ACC112 (cell line): ENCODE results near the gene TMEM256.

Experiments used
- H2AFZ ChIP-seq: fragments of 200-600 bp; sonication (generic); one replicate; pipeline ENCODE4 v1.6.0; 2017; ENCODE audit warnings: antibody characterized with exemption, low read length; ENCODE audit not compliant: unreplicated experiment
- H3K27ac ChIP-seq: fragments of 200-600 bp; sonication (generic); 2 replicates; pipeline ENCODE4 v1.5.1; 2014; ENCODE audit warnings: low read depth, mild to moderate bottlenecking, antibody characterized with exemption, low read length, moderate library complexity
- H3K27me3 ChIP-seq: fragments of 200-600 bp; sonication (generic); 2 replicates; pipeline ENCODE4 v1.6.1; 2014; ENCODE audit warnings: mild to moderate bottlenecking, antibody characterized with exemption, low read length, moderate library complexity, mixed read lengths; ENCODE audit not compliant: insufficient read depth
- H3K36me3 ChIP-seq: fragments of 200-600 bp; sonication (generic); 2 replicates; pipeline ENCODE4 v1.6.1; 2016; ENCODE audit warnings: mild to moderate bottlenecking, antibody characterized with exemption, low read length, moderate library complexity, mixed read lengths; ENCODE audit not compliant: insufficient read depth
- H3K4me1 ChIP-seq: fragments of 200-600 bp; sonication (generic); one replicate; pipeline ENCODE4 v1.6.1; 2016; ENCODE audit warnings: low read length, mixed read lengths; ENCODE audit not compliant: insufficient read depth, unreplicated experiment, control insufficient read depth
- H3K4me3 ChIP-seq: fragments of 200-600 bp; sonication (generic); 2 replicates; pipeline ENCODE4 v1.5.1; 2014; ENCODE audit warnings: mild to moderate bottlenecking, low read depth, low read length
- H3K79me2 ChIP-seq: fragments of 200-600 bp; sonication (generic); one replicate; pipeline ENCODE4 v1.6.0; 2016; ENCODE audit warnings: low read length; ENCODE audit not compliant: control insufficient read depth, unreplicated experiment, insufficient read depth

Gene TMEM256

GRCh38 chr17:7403977-7404736, at the start of gene TMEM256:
TMEM256 (minus strand) TSS chr17:7404097; CDS start chr17:7404084, 13 bp downstream.
- H3K4me1 ChIP-seq: peaks cover 9% of the 10 kb centered on the region
- H3K36me3 ChIP-seq: no peaks in the 10 kb centered on the region
- peak within 1 kb of the TSS; percentile 53 for H3K27ac ChIP-seq
- H3K4me3 ChIP-seq: peak within 1 kb of the TSS; percentile 89
- peaks cover 26% of the 10 kb centered on the region for H3K79me2 ChIP-seq
- H3K27me3 ChIP-seq: no peaks in the 10 kb centered on the region
- peak within 1 kb of the TSS; percentile 85 for H2AFZ ChIP-seq

GRCh38 chr17:7448461-7448860, 44.6 kb upstream of the TMEM256 start:
- Histone ChIP-seq H3K27me3 (peaks cover 18% of the 10 kb centered on the region), H3K36me3 (no peaks in the 10 kb centered on the region), H3K4me3 (no peak overlapping the region), H3K79me2 (no peaks in the 10 kb centered on the region), H2AFZ (no peak overlapping the region), H3K4me1 (peaks cover 15% of the 10 kb centered on the region), H3K27ac (no peak overlapping the region)

GRCh38 chr17:7445619-7445968, 41.7 kb upstream of the TMEM256 start:
- no peaks in the 10 kb centered on the region for H3K79me2 ChIP-seq
- H3K4me1 ChIP-seq: peaks cover 16% of the 10 kb centered on the region
- peaks cover 18% of the 10 kb centered on the region for H3K27me3 ChIP-seq
- H3K36me3 ChIP-seq: no peaks in the 10 kb centered on the region
- peak overlapping the region; percentile 23 for H2AFZ ChIP-seq
- peak overlapping the region; percentile 43 for H3K4me3 ChIP-seq
- no peak overlapping the region for H3K27ac ChIP-seq

- Histone ChIP-seq H3K4me3 (peak within 1 kb of the TSS; percentile 43), H3K4me1 (peaks cover 16% of the 10 kb centered on the region), H3K36me3 (no peaks in the 10 kb centered on the region), H2AFZ (peak within 1 kb of the TSS; percentile 26), H3K27ac (no peak within 1 kb of the TSS), H3K79me2 (no peaks in the 10 kb centered on the region), H3K27me3 (peaks cover 18% of the 10 kb centered on the region)
Measured at GRCh38 chr17:7444682-7445618, 41.1 kb upstream of the TMEM256 start, which contains the start of gene CHRNB1. CHRNB1 (plus strand) TSS chr17:7445061; CDS start chr17:7445128, 67 bp downstream.

GRCh38 chr17:7443499-7444485, 39.9 kb upstream of the TMEM256 start:
- Histone ChIP-seq H2AFZ (no peak overlapping the region), H3K4me1 (peaks cover 16% of the 10 kb centered on the region), H3K27me3 (peaks cover 22% of the 10 kb centered on the region), H3K4me3 (no peak overlapping the region), H3K27ac (no peak overlapping the region), H3K36me3 (no peaks in the 10 kb centered on the region), H3K79me2 (no peaks in the 10 kb centered on the region)

- H3K79me2 ChIP-seq: no peaks in the 10 kb centered on the region
- H3K27me3 ChIP-seq: peaks cover 29% of the 10 kb centered on the region
- no peak overlapping the region for H2AFZ ChIP-seq
- H3K36me3 ChIP-seq: no peaks in the 10 kb centered on the region
- H3K27ac ChIP-seq: no peak overlapping the region
- H3K4me3 ChIP-seq: no peak overlapping the region
- peaks cover 25% of the 10 kb centered on the region for H3K4me1 ChIP-seq
Measured at GRCh38 chr17:7442142-7442541, 38.2 kb upstream of the TMEM256 start.

GRCh38 chr17:7441266-7441665, 37.4 kb upstream of the TMEM256 start:
- no peaks in the 10 kb centered on the region for H3K79me2 ChIP-seq
- H3K27me3 ChIP-seq: peaks cover 20% of the 10 kb centered on the region
- H2AFZ ChIP-seq: no peak overlapping the region
- no peak overlapping the region for H3K27ac ChIP-seq
- peaks cover 25% of the 10 kb centered on the region for H3K4me1 ChIP-seq
- no peaks in the 10 kb centered on the region for H3K36me3 ChIP-seq
- H3K4me3 ChIP-seq: peak overlapping the region; percentile 80

GRCh38 chr17:7440834-7441195, 36.9 kb upstream of the TMEM256 start:
- H3K27me3 ChIP-seq: peaks cover 17% of the 10 kb centered on the region
- H3K4me1 ChIP-seq: peaks cover 25% of the 10 kb centered on the region
- no peak overlapping the region for H3K27ac ChIP-seq
- H3K36me3 ChIP-seq: no peaks in the 10 kb centered on the region
- peak overlapping the region; percentile 48 for H2AFZ ChIP-seq
- no peaks in the 10 kb centered on the region for H3K79me2 ChIP-seq
- peak overlapping the region; percentile 80 for H3K4me3 ChIP-seq

GRCh38 chr17:7440113-7440833, 36.4 kb upstream of the TMEM256 start:
- H3K36me3 ChIP-seq: no peaks in the 10 kb centered on the region
- no peaks in the 10 kb centered on the region for H3K79me2 ChIP-seq
- H3K27ac ChIP-seq: no peak overlapping the region
- peaks cover 25% of the 10 kb centered on the region for H3K4me1 ChIP-seq
- peaks cover 16% of the 10 kb centered on the region for H3K27me3 ChIP-seq
- peak overlapping the region; percentile 48 for H2AFZ ChIP-seq
- H3K4me3 ChIP-seq: peak overlapping the region; percentile 80
